ENCODE measurements around the gene DAZAP2. TPM values are rescaled to one million over a fixed set of nuclear protein-coding genes. Genes with fewer than 3 reads are reported as not detected.

Gene DAZAP2
- total and polyA plus RNA-seq, 2 experiments from 2014 or later: 35.8 to 39.9 TPM

- Histone ChIP-seq H3K4me2 (peak overlapping the region; percentile 87), H3F3A (replicated peaks; ENCODE audit: low read depth) (peaks cover 20% of the 10 kb centered on the region; the same call in 1 of the 2 replicates), H4K20me1 (replicated peaks; ENCODE audit: insufficient read depth) (no peaks in the 10 kb centered on the region; the same call in 1 of the 2 replicates), H3K27me3 (ENCODE audit: insufficient read depth) (no peaks in the 10 kb centered on the region), H3K79me2 (replicated peaks; ENCODE audit: insufficient read depth) (peaks cover 19% of the 10 kb centered on the region), H3K27ac (ENCODE audit: low read depth) (peak overlapping the region; percentile 98), H3K9me2 (ENCODE audit: insufficient read depth) (no peaks in the 10 kb centered on the region), H3K4me3 (peak overlapping the region; percentile 98), H3K36me3 (ENCODE audit: insufficient read depth) (peaks cover 22% of the 10 kb centered on the region), H3K4me1 (ENCODE audit: insufficient read depth) (no peaks in the 10 kb centered on the region), H2AFZ (peak overlapping the region; percentile 94)
- Mint-ChIP-seq H3K9me3 (no peaks in the 10 kb centered on the region; the same call in 2 of the 3 replicates), H3K36me3 (ENCODE audit: low read depth) (peaks cover 32% of the 10 kb centered on the region), H3K27me3 (ENCODE audit: insufficient read depth, low read depth, poor library complexity) (peaks cover 14% of the 10 kb centered on the region), H3K4me1 (peaks cover 19% of the 10 kb centered on the region), H3K4me3 (peak overlapping the region; percentile 95), H3K27ac (peak overlapping the region; percentile 100)
- no peak for DNase-seq (ENCODE audit: low spot score)
- ATAC-seq: no peak
- TF ChIP-seq JUNB (IDR thresholded peaks at IDR 0.05; ENCODE audit: unreplicated experiment): no peak
- no peak for TF ChIP-seq ZNF114 (CRISPR knock-in tag; IDR thresholded peaks at IDR 0.05)
- no peak for TF ChIP-seq ZNF331 (CRISPR knock-in tag; IDR thresholded peaks at IDR 0.05; ENCODE audit: low read depth)
- TF ChIP-seq CREB1 (CRISPR knock-in tag; IDR thresholded peaks at IDR 0.05; ENCODE audit: low read depth): no peak
- no peak for TF ChIP-seq POLR2AphosphoS5 (IDR thresholded peaks at IDR 0.05; ENCODE audit: low read depth)
- no peak for TF ChIP-seq STAT1 (IDR thresholded peaks at IDR 0.05; ENCODE audit: unreplicated experiment)
- no peak for TF ChIP-seq REST (IDR thresholded peaks at IDR 0.05; ENCODE audit: unreplicated experiment)
- no peak for TF ChIP-seq EZH2phosphoT487 (IDR thresholded peaks at IDR 0.05; ENCODE audit: unreplicated experiment)
These were observed 553 bp upstream of the DAZAP2 start for GRCh38 chr12:51238037-51238509.

GRCh38 chr12:51240971-51241370 lies 2.3 kb downstream of the DAZAP2 start:
- Histone ChIP-seq H3K4me1 (ENCODE audit: insufficient read depth) (peaks cover 5% of the 10 kb centered on the region), H3K4me3 (no peak overlapping the region), H3K36me3 (ENCODE audit: insufficient read depth) (peaks cover 34% of the 10 kb centered on the region), H4K20me1 (replicated peaks; ENCODE audit: insufficient read depth) (no peaks in the 10 kb centered on the region; the same call in 1 of the 2 replicates), H3K27me3 (ENCODE audit: insufficient read depth) (no peaks in the 10 kb centered on the region), H3F3A (replicated peaks; ENCODE audit: low read depth) (peaks cover 20% of the 10 kb centered on the region; the same call in 1 of the 2 replicates), H2AFZ (no peak overlapping the region), H3K9me2 (ENCODE audit: insufficient read depth) (no peaks in the 10 kb centered on the region), H3K4me2 (no peak overlapping the region), H3K27ac (ENCODE audit: low read depth) (no peak overlapping the region), H3K79me2 (replicated peaks; ENCODE audit: insufficient read depth) (peaks cover 23% of the 10 kb centered on the region)
- Mint-ChIP-seq H3K9me3 (no peaks in the 10 kb centered on the region), H3K36me3 (ENCODE audit: low read depth) (peaks cover 50% of the 10 kb centered on the region), H3K4me3 (no peak overlapping the region), H3K27me3 (ENCODE audit: insufficient read depth, low read depth, poor library complexity) (peaks cover 14% of the 10 kb centered on the region), H3K27ac (no peak overlapping the region), H3K4me1 (peaks cover 23% of the 10 kb centered on the region)
- DNase-seq (ENCODE audit: low spot score) (no peak), ATAC-seq (no peak)
- TF ChIP-seq ETS1 (IDR thresholded peaks at IDR 0.05) (no peak), ZNF462 (CRISPR knock-in tag; IDR thresholded peaks at IDR 0.05) (no peak), EZH2phosphoT487 (IDR thresholded peaks at IDR 0.05; ENCODE audit: unreplicated experiment) (no peak), EZH2 (IDR thresholded peaks at IDR 0.05; ENCODE audit: low read depth, unreplicated experiment) (no peak), ZNF331 (CRISPR knock-in tag; IDR thresholded peaks at IDR 0.05; ENCODE audit: low read depth) (no peak), ZNF114 (CRISPR knock-in tag; IDR thresholded peaks at IDR 0.05) (no peak), JUNB (IDR thresholded peaks at IDR 0.05; ENCODE audit: unreplicated experiment) (no peak)
